ENCODE results near the gene NME5.
A peak's percentile ranks its signal among the peaks of the same experiment; 100 is the strongest.

The NME5 gene, protein sequence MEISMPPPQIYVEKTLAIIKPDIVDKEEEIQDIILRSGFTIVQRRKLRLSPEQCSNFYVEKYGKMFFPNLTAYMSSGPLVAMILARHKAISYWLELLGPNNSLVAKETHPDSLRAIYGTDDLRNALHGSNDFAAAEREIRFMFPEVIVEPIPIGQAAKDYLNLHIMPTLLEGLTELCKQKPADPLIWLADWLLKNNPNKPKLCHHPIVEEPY

DNA sequence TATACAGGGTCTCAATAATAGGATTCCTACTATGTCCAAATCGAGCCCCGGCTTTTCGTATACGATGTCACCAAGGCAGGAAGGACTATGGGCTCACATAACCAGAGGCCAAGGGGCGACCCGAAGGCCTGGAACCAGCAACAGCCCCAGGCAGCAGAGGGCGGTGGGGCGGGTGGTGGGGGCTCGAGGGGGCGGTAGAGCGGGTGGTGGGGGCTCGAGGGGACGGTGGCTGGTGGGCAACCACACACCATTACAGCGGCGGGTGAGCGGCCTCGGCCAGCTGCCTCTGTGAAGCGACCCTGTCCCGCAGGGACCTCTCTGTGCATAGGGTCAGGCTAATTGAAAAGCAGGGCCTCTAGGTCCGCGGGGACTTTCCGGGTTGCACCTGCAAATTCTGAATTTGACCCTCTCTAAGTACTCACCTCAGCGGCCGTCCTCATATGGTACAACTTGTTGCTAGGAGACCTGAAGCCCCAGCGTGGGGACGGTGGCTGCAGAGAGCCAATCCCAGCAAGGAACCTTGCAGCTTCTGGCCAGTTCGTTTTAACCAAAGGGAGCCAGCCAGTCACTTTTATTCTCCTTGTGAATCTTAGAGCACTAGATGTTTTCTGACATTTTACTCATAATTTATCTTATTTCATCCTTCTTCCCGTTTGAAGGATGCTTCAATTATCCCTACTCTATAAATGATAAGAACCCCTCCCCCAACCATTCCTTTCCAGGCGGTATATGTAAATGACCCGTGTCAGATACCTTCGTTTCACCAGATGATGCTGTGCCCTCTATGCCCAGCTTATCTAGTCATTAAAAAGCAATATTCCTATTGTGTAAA lies at the start of gene NME5:
Gene NME5 (minus strand): TSS at position 480 of the 832 bp plus-strand sequence. CDS start 648 bp downstream, outside the sequence.
- Histone ChIP-seq H3K9me3 (ENCODE audit: control insufficient read depth in 5 of 5, low read length in 5 of 5) (no peaks in the 10 kb centered on the region), H3K36me3 (ENCODE audit: control insufficient read depth in 5 of 5, insufficient read depth in 5 of 5, low read length in 5 of 5) (no peaks in the 10 kb centered on the region), H3K27me3 (ENCODE audit: control insufficient read depth in 5 of 5, insufficient read depth in 4 of 5, low read length in 5 of 5) (no peaks in the 10 kb centered on the region), H3K9ac (ENCODE audit: low read length in 5 of 5) (peak within 1 kb of the TSS in 2 of 5 donors; percentile 44 to 66), H3K4me3 (ENCODE audit: low read depth in 1 of 5, low read length in 5 of 5) (peak within 1 kb of the TSS; percentile 65 to 93 (median 71)), H3K27ac (ENCODE audit: low read depth, low read length) (no peak within 1 kb of the TSS), H3K4me1 (ENCODE audit: control insufficient read depth in 5 of 5, insufficient read depth in 5 of 5, low read length in 5 of 5) (peaks cover 0 to 10% (median 3%) of the 10 kb centered on the region in 5 donors)

DNA sequence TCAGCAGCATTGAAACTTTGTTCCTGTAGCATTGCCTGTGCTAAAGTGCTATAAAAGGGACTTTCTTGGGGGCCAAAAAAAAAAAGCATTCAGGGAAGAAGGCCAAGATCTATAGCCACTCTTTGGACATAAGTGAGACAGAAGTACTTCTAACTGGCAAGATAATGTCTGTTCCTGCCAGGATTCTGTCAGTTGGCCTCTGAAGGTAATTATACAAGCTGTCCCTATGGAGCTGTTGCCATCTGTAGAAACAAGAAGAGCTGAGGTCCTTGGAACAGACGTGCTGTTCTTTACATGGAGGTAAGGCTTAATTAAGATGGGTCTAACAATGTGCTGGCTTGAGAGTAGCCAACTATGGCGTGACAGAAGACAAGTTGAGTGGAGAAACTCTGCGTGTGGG lies 49.4 kb upstream of the NME5 start:
- H3K4me1 ChIP-seq (ENCODE audit: control insufficient read depth in 5 of 5, insufficient read depth in 5 of 5, low read length in 5 of 5): peaks cover 0 to 11% (median 8%) of the 10 kb centered on the region in 5 donors
- no peaks in the 10 kb centered on the region for H3K9me3 ChIP-seq (ENCODE audit: control insufficient read depth in 5 of 5, low read length in 5 of 5)
- H3K27ac ChIP-seq (ENCODE audit: low read depth, low read length): no peak overlapping the region
- H3K9ac ChIP-seq (ENCODE audit: low read length in 5 of 5): no peak overlapping the region
- no peak overlapping the region for H3K4me3 ChIP-seq (ENCODE audit: low read depth in 1 of 5, low read length in 5 of 5)
- peaks cover 45 to 93% (median 74%) of the 10 kb centered on the region in 5 donors for H3K36me3 ChIP-seq (ENCODE audit: control insufficient read depth in 5 of 5, insufficient read depth in 5 of 5, low read length in 5 of 5)
- H3K27me3 ChIP-seq (ENCODE audit: control insufficient read depth in 5 of 5, insufficient read depth in 4 of 5, low read length in 5 of 5): no peaks in the 10 kb centered on the region

DNA sequence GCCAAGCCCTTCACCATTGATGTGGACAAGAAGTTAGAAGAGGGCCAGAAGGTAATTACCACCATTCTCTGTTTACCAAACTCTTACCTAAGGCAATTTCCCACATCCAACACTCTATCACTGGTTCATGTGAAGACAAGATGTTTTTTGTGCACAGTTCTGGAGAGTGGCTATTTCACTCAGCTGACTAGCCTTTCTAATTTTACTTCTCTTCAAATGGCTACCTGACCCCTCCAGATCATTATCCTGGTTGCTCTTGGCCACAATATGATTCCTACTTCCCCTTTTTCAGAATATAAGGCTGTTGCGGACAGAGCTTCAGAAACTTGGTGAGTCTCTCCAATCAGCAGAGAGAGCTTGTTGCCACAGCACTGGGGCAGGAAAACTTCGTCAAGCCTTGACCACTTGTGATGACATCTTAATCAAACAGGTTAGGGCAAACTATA lies 46.8 kb upstream of the NME5 start:
- no peak overlapping the region for H3K27ac ChIP-seq (ENCODE audit: low read depth, low read length)
- no peaks in the 10 kb centered on the region for H3K27me3 ChIP-seq (ENCODE audit: control insufficient read depth in 5 of 5, insufficient read depth in 4 of 5, low read length in 5 of 5)
- no peaks in the 10 kb centered on the region for H3K4me1 ChIP-seq (ENCODE audit: control insufficient read depth in 5 of 5, insufficient read depth in 5 of 5, low read length in 5 of 5)
- no peak overlapping the region for H3K4me3 ChIP-seq (ENCODE audit: low read depth in 1 of 5, low read length in 5 of 5)
- no peak overlapping the region for H3K9ac ChIP-seq (ENCODE audit: low read length in 5 of 5)
- peaks cover 31 to 75% (median 58%) of the 10 kb centered on the region in 5 donors for H3K36me3 ChIP-seq (ENCODE audit: control insufficient read depth in 5 of 5, insufficient read depth in 5 of 5, low read length in 5 of 5)
- no peaks in the 10 kb centered on the region for H3K9me3 ChIP-seq (ENCODE audit: control insufficient read depth in 5 of 5, low read length in 5 of 5)

DNA sequence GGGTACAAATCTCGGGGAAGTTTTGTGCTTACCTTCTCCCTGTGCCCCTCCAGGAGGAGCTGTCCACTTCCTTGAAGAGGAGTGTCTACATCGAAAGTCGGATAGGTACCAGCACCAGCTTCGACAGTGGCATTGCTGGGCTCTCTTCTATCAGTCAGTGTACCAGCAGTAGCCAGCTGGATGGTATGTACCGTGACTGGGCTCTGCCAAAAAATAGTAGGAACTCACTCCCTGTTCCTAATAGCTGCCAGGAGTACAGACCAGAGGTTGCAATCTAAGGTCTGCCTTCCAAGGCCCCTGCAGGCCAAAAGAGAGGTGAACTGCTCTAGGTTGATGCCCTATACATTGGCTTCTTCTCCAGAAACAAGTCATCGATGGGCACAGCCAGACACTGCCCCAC lies 43.6 kb upstream of the NME5 start:
- Histone ChIP-seq H3K4me3 (ENCODE audit: low read depth in 1 of 5, low read length in 5 of 5) (no peak overlapping the region), H3K36me3 (ENCODE audit: control insufficient read depth in 5 of 5, insufficient read depth in 5 of 5, low read length in 5 of 5) (peaks cover 15 to 45% (median 36%) of the 10 kb centered on the region in 5 donors), H3K27ac (ENCODE audit: low read depth, low read length) (no peak overlapping the region), H3K27me3 (ENCODE audit: control insufficient read depth in 5 of 5, insufficient read depth in 4 of 5, low read length in 5 of 5) (no peaks in the 10 kb centered on the region), H3K9me3 (ENCODE audit: control insufficient read depth in 5 of 5, low read length in 5 of 5) (no peaks in the 10 kb centered on the region), H3K9ac (ENCODE audit: low read length in 5 of 5) (no peak overlapping the region), H3K4me1 (ENCODE audit: control insufficient read depth in 5 of 5, insufficient read depth in 5 of 5, low read length in 5 of 5) (peaks cover 3 to 11% (median 8%) of the 10 kb centered on the region in 5 donors)

DNA sequence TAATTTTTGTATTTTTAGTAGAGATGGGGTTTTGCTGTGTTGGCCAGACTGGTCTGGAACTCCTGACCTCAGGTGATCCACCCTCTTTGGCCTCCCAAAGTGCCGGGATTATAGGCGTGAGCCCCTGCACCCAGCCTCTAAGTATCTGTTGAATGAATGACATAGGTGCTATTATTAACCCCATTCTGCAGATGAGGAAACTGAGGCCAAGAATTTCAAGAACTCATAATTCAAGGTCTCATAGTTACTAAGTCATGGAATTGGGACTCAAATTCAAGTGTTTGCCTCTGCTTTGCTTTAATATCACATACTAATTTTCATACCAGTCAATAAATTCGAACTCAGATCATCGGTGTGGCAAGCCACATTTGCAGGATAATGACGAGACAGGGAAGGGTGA lies 41.6 kb upstream of the NME5 start:
- peaks cover 4 to 32% (median 25%) of the 10 kb centered on the region in 5 donors for H3K36me3 ChIP-seq (ENCODE audit: control insufficient read depth in 5 of 5, insufficient read depth in 5 of 5, low read length in 5 of 5)
- peaks cover 6 to 18% (median 15%) of the 10 kb centered on the region in 5 donors for H3K4me1 ChIP-seq (ENCODE audit: control insufficient read depth in 5 of 5, insufficient read depth in 5 of 5, low read length in 5 of 5)
- H3K27me3 ChIP-seq (ENCODE audit: control insufficient read depth in 5 of 5, insufficient read depth in 4 of 5, low read length in 5 of 5): no peaks in the 10 kb centered on the region
- no peaks in the 10 kb centered on the region for H3K9me3 ChIP-seq (ENCODE audit: control insufficient read depth in 5 of 5, low read length in 5 of 5)
- no peak overlapping the region for H3K9ac ChIP-seq (ENCODE audit: low read length in 5 of 5)
- no peak overlapping the region for H3K27ac ChIP-seq (ENCODE audit: low read depth, low read length)
- no peak overlapping the region for H3K4me3 ChIP-seq (ENCODE audit: low read depth in 1 of 5, low read length in 5 of 5)

DNA sequence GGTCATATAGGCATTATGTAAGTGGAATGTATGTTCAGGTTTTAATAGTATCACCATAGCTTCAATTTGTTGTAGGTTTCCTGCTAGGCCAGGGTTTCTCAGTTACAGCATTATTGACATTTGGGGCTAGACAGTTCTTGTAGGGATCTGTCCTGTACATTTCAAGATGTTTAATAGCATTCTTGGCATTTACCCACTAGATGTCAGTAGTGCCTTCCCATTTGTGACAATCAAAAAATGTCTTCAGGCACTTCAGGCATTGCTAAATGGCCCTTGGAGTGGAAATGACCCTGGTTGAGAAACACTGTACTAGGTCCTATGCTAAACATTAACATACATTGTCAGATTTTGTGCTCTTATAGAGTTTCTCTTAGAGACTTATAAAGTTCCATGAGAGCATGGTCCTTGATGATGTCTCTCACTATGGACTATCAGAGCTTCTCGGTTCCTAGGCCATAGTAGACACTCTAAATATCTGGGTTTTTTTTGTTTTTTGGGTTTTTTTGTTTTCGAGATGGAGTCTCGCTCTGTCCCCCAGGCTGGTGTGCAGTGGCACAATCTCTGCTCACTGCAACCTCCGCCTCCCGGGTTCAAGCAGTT lies 41.1 kb upstream of the NME5 start:
- Histone ChIP-seq H3K27ac (ENCODE audit: low read depth, low read length) (no peak overlapping the region), H3K27me3 (ENCODE audit: control insufficient read depth in 5 of 5, insufficient read depth in 4 of 5, low read length in 5 of 5) (no peaks in the 10 kb centered on the region), H3K9me3 (ENCODE audit: control insufficient read depth in 5 of 5, low read length in 5 of 5) (no peaks in the 10 kb centered on the region), H3K4me1 (ENCODE audit: control insufficient read depth in 5 of 5, insufficient read depth in 5 of 5, low read length in 5 of 5) (peaks cover 6 to 18% (median 15%) of the 10 kb centered on the region in 5 donors), H3K9ac (ENCODE audit: low read length in 5 of 5) (no peak overlapping the region), H3K36me3 (ENCODE audit: control insufficient read depth in 5 of 5, insufficient read depth in 5 of 5, low read length in 5 of 5) (peaks cover 4 to 28% (median 23%) of the 10 kb centered on the region in 5 donors), H3K4me3 (ENCODE audit: low read depth in 1 of 5, low read length in 5 of 5) (no peak overlapping the region)

DNA sequence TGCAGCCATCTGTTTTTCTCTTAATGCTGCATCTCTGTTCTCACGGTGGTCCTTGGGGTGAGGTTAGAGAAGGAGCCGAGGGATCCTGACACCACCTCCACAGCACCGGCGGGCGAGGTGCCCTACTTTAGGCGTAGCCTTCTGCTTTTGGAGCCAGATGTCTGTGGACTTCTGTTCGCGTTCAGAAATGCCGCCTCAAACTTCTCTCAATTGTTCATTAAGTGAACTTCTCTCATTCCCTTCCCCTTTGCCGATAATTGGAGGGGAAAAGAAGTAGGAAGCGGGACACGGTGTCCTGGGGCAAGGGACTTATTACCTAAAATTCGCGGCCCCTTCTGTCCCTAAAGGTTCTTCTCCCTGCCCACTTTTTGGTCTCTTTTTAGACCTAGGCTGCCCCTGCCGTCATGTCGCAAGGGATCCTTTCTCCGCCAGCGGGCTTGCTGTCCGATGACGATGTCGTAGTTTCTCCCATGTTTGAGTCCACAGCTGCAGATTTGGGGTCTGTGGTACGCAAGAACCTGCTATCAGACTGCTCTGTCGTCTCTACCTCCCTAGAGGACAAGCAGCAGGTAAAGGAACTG lies 40.1 kb upstream of the NME5 start:
- Histone ChIP-seq H3K9me3 (ENCODE audit: control insufficient read depth in 5 of 5, low read length in 5 of 5) (no peaks in the 10 kb centered on the region), H3K4me1 (ENCODE audit: control insufficient read depth in 5 of 5, insufficient read depth in 5 of 5, low read length in 5 of 5) (peaks cover 6 to 18% (median 15%) of the 10 kb centered on the region in 5 donors), H3K36me3 (ENCODE audit: control insufficient read depth in 5 of 5, insufficient read depth in 5 of 5, low read length in 5 of 5) (peaks cover 0 to 27% (median 19%) of the 10 kb centered on the region in 5 donors), H3K9ac (ENCODE audit: low read length in 5 of 5) (peak overlapping the region in 1 of 5 donors; percentile 20), H3K4me3 (ENCODE audit: low read depth in 1 of 5, low read length in 5 of 5) (peak overlapping the region; percentile 79 to 98 (median 92)), H3K27me3 (ENCODE audit: control insufficient read depth in 5 of 5, insufficient read depth in 4 of 5, low read length in 5 of 5) (no peaks in the 10 kb centered on the region), H3K27ac (ENCODE audit: low read depth, low read length) (no peak overlapping the region)

DNA sequence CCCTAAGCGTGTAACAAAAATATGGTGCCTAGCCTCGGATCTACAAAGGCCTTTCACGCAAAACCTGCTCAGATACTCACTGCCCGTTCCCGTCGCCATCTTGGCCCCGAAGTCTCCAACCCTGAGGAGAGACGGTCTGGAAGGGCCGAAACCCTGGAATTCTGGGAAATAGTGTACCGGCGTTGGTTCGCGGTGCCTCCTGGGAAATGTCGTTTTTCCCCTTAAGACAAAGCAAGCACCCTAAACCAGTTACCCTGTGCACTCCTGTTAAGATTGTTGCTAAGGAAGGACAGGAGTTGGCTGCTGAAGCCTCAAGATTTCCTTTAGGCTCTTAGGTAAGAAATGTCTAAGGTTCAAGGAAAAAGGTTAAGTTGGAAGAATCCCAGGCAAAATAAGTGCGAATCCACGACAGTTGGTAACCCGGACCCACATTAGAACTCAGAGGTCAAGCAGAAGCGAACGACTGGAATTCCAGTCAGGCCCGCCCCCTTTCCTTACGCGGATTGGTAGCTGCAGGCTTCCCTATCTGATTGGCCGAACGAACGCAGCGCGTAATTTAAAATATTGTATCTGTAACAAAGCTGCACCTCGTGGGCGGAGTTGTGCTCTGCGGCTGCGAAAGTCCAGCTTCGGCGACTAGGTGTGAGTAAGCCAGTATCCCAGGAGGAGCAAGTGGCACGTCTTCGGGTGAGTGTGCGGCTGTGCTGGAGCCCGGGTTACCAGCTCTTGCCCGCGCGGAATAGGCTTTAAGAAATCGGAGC lies 39.5 kb upstream of the NME5 start, which contains the start of the genes BRD8 and KIF20A:
Gene BRD8 (minus strand): TSS at position 115 of the 761 bp plus-strand sequence. CDS start 16 bp downstream, at position 99.
Gene KIF20A (plus strand): TSS at position 597 of the 761 bp plus-strand sequence. CDS start 569 bp downstream, outside the sequence.
- peaks cover 3 to 27% (median 16%) of the 10 kb centered on the region in 5 donors for H3K36me3 ChIP-seq (ENCODE audit: control insufficient read depth in 5 of 5, insufficient read depth in 5 of 5, low read length in 5 of 5)
- H3K27ac ChIP-seq (ENCODE audit: low read depth, low read length): peak within 1 kb of the TSS; percentile 81
- peak within 1 kb of the TSS; percentile 87 to 98 (median 96) for H3K9ac ChIP-seq (ENCODE audit: low read length in 5 of 5)

DNA sequence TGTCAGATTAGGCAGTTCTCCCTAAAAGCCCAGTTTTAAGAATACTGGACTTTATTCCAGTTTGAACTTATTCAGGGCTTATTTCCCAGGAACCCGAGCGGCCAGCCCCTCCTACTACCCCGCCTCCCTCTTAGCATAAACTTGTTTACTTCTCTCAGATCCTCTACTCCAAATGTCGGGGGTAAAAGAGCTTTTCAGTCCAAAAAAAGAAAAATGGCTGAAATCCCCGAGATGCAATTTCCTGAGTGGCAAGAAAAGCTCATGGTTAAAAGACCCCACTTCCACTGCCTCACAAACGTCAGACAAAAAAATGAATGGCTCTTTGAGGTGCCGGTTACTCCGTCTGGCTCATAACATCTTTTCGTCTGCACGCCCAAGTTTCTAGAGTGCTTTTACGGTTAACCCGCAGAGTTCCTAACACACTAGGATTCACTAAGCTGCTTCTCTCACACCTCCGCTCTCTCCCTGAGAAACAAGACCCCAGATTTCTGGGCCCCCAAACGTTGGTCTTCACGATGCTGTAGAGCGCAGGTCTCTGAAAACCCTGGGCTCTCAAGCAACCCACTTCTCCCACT lies 38.8 kb upstream of the NME5 start:
- peak overlapping the region; percentile 79 to 98 (median 92) for H3K4me3 ChIP-seq (ENCODE audit: low read depth in 1 of 5, low read length in 5 of 5)
- no peaks in the 10 kb centered on the region for H3K27me3 ChIP-seq (ENCODE audit: control insufficient read depth in 5 of 5, insufficient read depth in 4 of 5, low read length in 5 of 5)
- no peaks in the 10 kb centered on the region for H3K9me3 ChIP-seq (ENCODE audit: control insufficient read depth in 5 of 5, low read length in 5 of 5)
- H3K36me3 ChIP-seq (ENCODE audit: control insufficient read depth in 5 of 5, insufficient read depth in 5 of 5, low read length in 5 of 5): peaks cover 3 to 29% (median 18%) of the 10 kb centered on the region in 5 donors
- peak overlapping the region; percentile 87 to 98 (median 96) for H3K9ac ChIP-seq (ENCODE audit: low read length in 5 of 5)
- peaks cover 6 to 18% (median 15%) of the 10 kb centered on the region in 5 donors for H3K4me1 ChIP-seq (ENCODE audit: control insufficient read depth in 5 of 5, insufficient read depth in 5 of 5, low read length in 5 of 5)
- peak overlapping the region; percentile 81 for H3K27ac ChIP-seq (ENCODE audit: low read depth, low read length)

More for the DNA sequence above, 39.5 kb upstream of the NME5 start, which contains the start of the genes BRD8 and KIF20A:
- H3K4me1 ChIP-seq (ENCODE audit: control insufficient read depth in 5 of 5, insufficient read depth in 5 of 5, low read length in 5 of 5): peaks cover 6 to 18% (median 15%) of the 10 kb centered on the region in 5 donors
- peak within 1 kb of the TSS; percentile 79 to 98 (median 92) for H3K4me3 ChIP-seq (ENCODE audit: low read depth in 1 of 5, low read length in 5 of 5)
- H3K27me3 ChIP-seq (ENCODE audit: control insufficient read depth in 5 of 5, insufficient read depth in 4 of 5, low read length in 5 of 5): no peaks in the 10 kb centered on the region
- H3K9me3 ChIP-seq (ENCODE audit: control insufficient read depth in 5 of 5, low read length in 5 of 5): no peaks in the 10 kb centered on the region
